C4-2B (cell line): ENCODE results near the gene BCL2L1.

Experiments
- H3K27ac ChIP-seq: fragments of 450-650 bp; 2 replicates; pipeline ENCODE4 v1.5.1; 2017
- CTCF ChIP-seq: fragments of 450-650 bp; conservative IDR thresholded peaks from 2 replicates; pipeline ENCODE4 v1.5.1; 2017; ENCODE audit warnings: mild to moderate bottlenecking
- ZFX ChIP-seq: fragments of 450-650 bp; IDR thresholded peaks from 2 replicates; pipeline ENCODE4 v1.6.1; 2017

BCL2L1 gene

GRCh38 chr20:31641391-31641790 is 81.3 kb downstream of the BCL2L1 start:
- TF ChIP-seq ZFX (no peak), CTCF (no peak)
- no peak overlapping the region for H3K27ac ChIP-seq

GRCh38 chr20:31640259-31640658 is 82.4 kb downstream of the BCL2L1 start:
- TF ChIP-seq ZFX: no peak
- no peak for TF ChIP-seq CTCF
- H3K27ac ChIP-seq: no peak overlapping the region

GRCh38 chr20:31638816-31639215 is 83.9 kb downstream of the BCL2L1 start:
- no peak overlapping the region for H3K27ac ChIP-seq
- no peak for TF ChIP-seq ZFX
- TF ChIP-seq CTCF: no peak

- H3K27ac ChIP-seq: no peak overlapping the region
- TF ChIP-seq ZFX (no peak), CTCF (no peak)
These were observed 84.4 kb downstream of the BCL2L1 start for GRCh38 chr20:31638317-31638716.

GRCh38 chr20:31637660-31638059 is 85.0 kb downstream of the BCL2L1 start, which contains the start of gene COX4I2:
Gene COX4I2 (plus strand): TSS chr20:31637912. CDS start chr20:31639018, 1,106 bp downstream.
- no peak within 1 kb of the TSS for H3K27ac ChIP-seq
- no peak for TF ChIP-seq ZFX
- no peak for TF ChIP-seq CTCF

GRCh38 chr20:31633339-31633914 is 89.2 kb downstream of the BCL2L1 start:
- no peak for TF ChIP-seq ZFX
- no peak for TF ChIP-seq CTCF
- H3K27ac ChIP-seq: no peak overlapping the region

- no peak overlapping the region for H3K27ac ChIP-seq
- TF ChIP-seq ZFX: no peak
- TF ChIP-seq CTCF: no peak
These were observed 89.9 kb downstream of the BCL2L1 start for GRCh38 chr20:31632548-31633338.
